ENCODE data around the gene ZNF385B. TPM values are rescaled to one million over a fixed set of nuclear protein-coding genes. Genes with fewer than 3 reads are reported as not detected.
"Not testable (repeated sequence)": the region's sequence is repeated elsewhere in the genome, so short reads cannot be mapped to it uniquely, and the experiment has no call there.

ZNF385B gene
- total RNA-seq, 2 donors from 2014 or later = 5.3 to 18.1 TPM

DNA sequence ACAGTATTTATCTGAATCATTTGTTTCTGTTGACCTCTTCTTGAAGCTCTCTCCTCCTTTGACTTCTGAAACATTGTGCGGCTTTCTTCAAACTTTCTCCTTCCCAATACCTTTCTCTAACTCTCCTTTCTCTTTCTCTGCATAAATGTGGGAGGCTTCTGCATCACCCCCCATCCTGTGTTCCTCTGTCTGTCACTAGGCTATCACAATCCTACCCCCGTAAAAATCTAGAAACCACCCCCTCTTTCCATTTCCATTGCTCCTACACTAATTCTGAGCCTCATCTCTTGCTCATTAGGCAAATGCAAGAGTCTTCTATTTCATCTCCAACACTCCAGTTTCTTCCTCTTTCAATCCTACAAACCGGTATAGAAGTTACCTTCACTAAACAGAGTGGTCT, 32.2 kb upstream of the ZNF385B start:
- Mint-ChIP-seq H3K9me3 (peaks cover 10% of the 10 kb centered on the region), H3K4me3 (no peak overlapping the region), H3K27ac (no peak overlapping the region), H3K36me3 (ENCODE audit: low read depth) (no peaks in the 10 kb centered on the region), H3K4me1 (no peaks in the 10 kb centered on the region), H3K27me3 (ENCODE audit: insufficient read depth) (no peaks in the 10 kb centered on the region)
- 93 to 100% methylated on average over 1 to 3 of the region's 3 CpGs for WGBS, 2 experiments (ENCODE audit: insufficient coverage in 1 of 2, insufficient read length in 1 of 2)
- Histone ChIP-seq H3K4me3 (ENCODE audit: low read length) (no peak overlapping the region), H3K27me3 (ENCODE audit: control insufficient read depth, insufficient read depth, low read length, poor library complexity, severe bottlenecking) (no peaks in the 10 kb centered on the region), H3K9me3 (ENCODE audit: control insufficient read depth, low read length) (peaks cover 15% of the 10 kb centered on the region), H3K36me3 (ENCODE audit: control insufficient read depth, insufficient read depth, low read length) (no peaks in the 10 kb centered on the region), H3K4me1 (ENCODE audit: control insufficient read depth, insufficient read depth, low read length) (no peaks in the 10 kb centered on the region), H3K9ac (ENCODE audit: extremely low read depth, low read length, poor library complexity, severe bottlenecking) (no peak overlapping the region), H3K27ac (ENCODE audit: low read depth, low read length) (no peak overlapping the region)
- no peak for DNase-seq
- TF ChIP-seq, protein P1, sequence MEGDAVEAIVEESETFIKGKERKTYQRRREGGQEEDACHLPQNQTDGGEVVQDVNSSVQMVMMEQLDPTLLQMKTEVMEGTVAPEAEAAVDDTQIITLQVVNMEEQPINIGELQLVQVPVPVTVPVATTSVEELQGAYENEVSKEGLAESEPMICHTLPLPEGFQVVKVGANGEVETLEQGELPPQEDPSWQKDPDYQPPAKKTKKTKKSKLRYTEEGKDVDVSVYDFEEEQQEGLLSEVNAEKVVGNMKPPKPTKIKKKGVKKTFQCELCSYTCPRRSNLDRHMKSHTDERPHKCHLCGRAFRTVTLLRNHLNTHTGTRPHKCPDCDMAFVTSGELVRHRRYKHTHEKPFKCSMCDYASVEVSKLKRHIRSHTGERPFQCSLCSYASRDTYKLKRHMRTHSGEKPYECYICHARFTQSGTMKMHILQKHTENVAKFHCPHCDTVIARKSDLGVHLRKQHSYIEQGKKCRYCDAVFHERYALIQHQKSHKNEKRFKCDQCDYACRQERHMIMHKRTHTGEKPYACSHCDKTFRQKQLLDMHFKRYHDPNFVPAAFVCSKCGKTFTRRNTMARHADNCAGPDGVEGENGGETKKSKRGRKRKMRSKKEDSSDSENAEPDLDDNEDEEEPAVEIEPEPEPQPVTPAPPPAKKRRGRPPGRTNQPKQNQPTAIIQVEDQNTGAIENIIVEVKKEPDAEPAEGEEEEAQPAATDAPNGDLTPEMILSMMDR (conservative IDR thresholded peaks at IDR 0.05) = no peak

DNA sequence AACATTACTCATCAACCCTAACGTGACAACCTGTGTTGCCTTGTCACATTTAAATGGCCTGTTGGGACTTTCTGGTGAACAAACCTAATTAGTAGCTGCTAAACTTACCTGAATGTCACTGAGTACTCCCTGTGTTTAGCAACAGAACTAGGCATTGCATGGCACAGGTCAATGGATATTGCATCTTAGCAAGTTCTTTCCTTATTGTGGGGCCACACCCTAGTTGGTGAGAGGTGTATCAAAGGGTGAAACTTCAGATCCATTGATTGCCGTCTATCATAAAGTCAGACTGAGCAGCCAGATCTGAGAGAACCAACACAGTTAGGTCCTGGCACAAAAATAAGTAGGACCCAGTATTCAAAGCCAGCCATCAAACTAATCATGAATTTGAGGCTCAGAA, 29.8 kb upstream of the ZNF385B start:
- TF ChIP-seq, protein P1 (conservative IDR thresholded peaks at IDR 0.05) = no peak
- WGBS, 2 experiments (ENCODE audit: insufficient coverage in 1 of 2, insufficient read length in 1 of 2) = 88 to 89% methylated on average over 1 to 2 of the region's 2 CpGs
- Histone ChIP-seq H3K27me3 (ENCODE audit: control insufficient read depth, insufficient read depth, low read length, poor library complexity, severe bottlenecking) (no peaks in the 10 kb centered on the region), H3K4me3 (ENCODE audit: low read length) (no peak overlapping the region), H3K9ac (ENCODE audit: extremely low read depth, low read length, poor library complexity, severe bottlenecking) (no peak overlapping the region), H3K36me3 (ENCODE audit: control insufficient read depth, insufficient read depth, low read length) (no peaks in the 10 kb centered on the region), H3K9me3 (ENCODE audit: control insufficient read depth, low read length) (peaks cover 28% of the 10 kb centered on the region), H3K4me1 (ENCODE audit: control insufficient read depth, insufficient read depth, low read length) (no peaks in the 10 kb centered on the region), H3K27ac (ENCODE audit: low read depth, low read length) (no peak overlapping the region)
- Mint-ChIP-seq H3K27me3 (ENCODE audit: insufficient read depth) (no peaks in the 10 kb centered on the region), H3K27ac (no peak overlapping the region), H3K36me3 (ENCODE audit: low read depth) (no peaks in the 10 kb centered on the region), H3K4me1 (no peaks in the 10 kb centered on the region), H3K9me3 (peaks cover 20% of the 10 kb centered on the region), H3K4me3 (no peak overlapping the region)
- no peak for DNase-seq

GRCh38 chr2:179890666-179891065, 29.3 kb upstream of the ZNF385B start:
- no peak overlapping the region for H3K27ac ChIP-seq (ENCODE audit: low read depth, low read length)
- Mint-ChIP-seq H3K36me3 (ENCODE audit: low read depth) (no peaks in the 10 kb centered on the region), H3K27me3 (ENCODE audit: insufficient read depth) (no peaks in the 10 kb centered on the region), H3K27ac (no peak overlapping the region), H3K9me3 (peaks cover 20% of the 10 kb centered on the region), H3K4me3 (no peak overlapping the region), H3K4me1 (no peaks in the 10 kb centered on the region)
- no peaks in the 10 kb centered on the region for H3K36me3 ChIP-seq (ENCODE audit: control insufficient read depth, insufficient read depth, low read length)
- H3K9ac ChIP-seq (ENCODE audit: extremely low read depth, low read length, poor library complexity, severe bottlenecking) = no peak overlapping the region
- H3K9me3 ChIP-seq (ENCODE audit: control insufficient read depth, low read length) = peaks cover 28% of the 10 kb centered on the region
- TF ChIP-seq, protein P1 (conservative IDR thresholded peaks at IDR 0.05) = no peak
- H3K4me1 ChIP-seq (ENCODE audit: control insufficient read depth, insufficient read depth, low read length) = no peaks in the 10 kb centered on the region
- H3K4me3 ChIP-seq (ENCODE audit: low read length) = no peak overlapping the region
- DNase-seq = no peak
- H3K27me3 ChIP-seq (ENCODE audit: control insufficient read depth, insufficient read depth, low read length, poor library complexity, severe bottlenecking) = no peaks in the 10 kb centered on the region

DNA sequence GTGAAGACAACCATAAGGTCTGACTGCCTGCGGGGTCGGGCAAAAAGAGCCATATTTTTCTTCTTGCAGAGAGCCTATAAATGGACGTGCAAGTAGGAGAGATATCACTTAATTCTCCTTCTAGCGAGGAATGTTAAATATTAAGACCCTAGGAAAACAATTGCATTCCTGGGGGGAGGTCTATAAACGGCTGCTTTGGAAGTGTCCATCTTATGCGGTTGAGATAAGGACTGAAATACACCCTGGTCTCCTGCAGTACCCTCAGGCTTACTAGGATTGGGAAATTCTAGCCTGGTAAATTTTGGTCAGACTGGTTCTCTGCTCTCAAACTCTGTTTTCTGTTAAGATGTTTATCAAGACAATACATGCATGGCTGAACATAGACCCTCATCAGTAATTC, 27.2 kb upstream of the ZNF385B start:
- not testable (repeated sequence) for H3K36me3 Mint-ChIP-seq (ENCODE audit: low read depth); H3K4me3 Mint-ChIP-seq; H3K4me1 Mint-ChIP-seq; H3K27ac ChIP-seq (ENCODE audit: low read depth, low read length); H3K27ac Mint-ChIP-seq; DNase-seq; H3K27me3 ChIP-seq (ENCODE audit: control insufficient read depth, insufficient read depth, low read length, poor library complexity, severe bottlenecking); H3K4me3 ChIP-seq (ENCODE audit: low read length); H3K27me3 Mint-ChIP-seq (ENCODE audit: insufficient read depth); H3K9ac ChIP-seq (ENCODE audit: extremely low read depth, low read length, poor library complexity, severe bottlenecking); H3K36me3 ChIP-seq (ENCODE audit: control insufficient read depth, insufficient read depth, low read length); H3K4me1 ChIP-seq (ENCODE audit: control insufficient read depth, insufficient read depth, low read length)
- 92 to 94% methylated on average over 5 to 6 of the region's 6 CpGs for WGBS, 2 experiments (ENCODE audit: insufficient coverage in 1 of 2, insufficient read length in 1 of 2)
- H3K9me3 ChIP-seq (ENCODE audit: control insufficient read depth, low read length) = peaks cover 28% of the 10 kb centered on the region
- peaks cover 20% of the 10 kb centered on the region for H3K9me3 Mint-ChIP-seq

All from endodermal cell (in vitro differentiated cells).